Subcutaneous abdominal adipose tissue (tissue), 5 donors: ENCODE data around the gene ARVCF.
A peak's percentile ranks its signal among the peaks of the same experiment; 100 is the strongest.

Experiments used
- H3K27ac ChIP-seq: one replicate; pipeline ENCODE4 v1.7.0; 2013; ENCODE audit warnings: low read depth, mild to moderate bottlenecking, inconsistent platforms, low read length, moderate library complexity
- H3K27me3 ChIP-seq, 5 donors: one replicate each; pipeline ENCODE4 v1.7.0; 2013; ENCODE audit warnings: low read length in 5 of 5, inconsistent platforms in 1 of 5; ENCODE audit not compliant: control insufficient read depth in 5 of 5, insufficient read depth in 4 of 5
- H3K36me3 ChIP-seq, 5 donors: one replicate each; pipeline ENCODE4 v1.7.0; 2013; ENCODE audit warnings: low read length in 5 of 5; ENCODE audit not compliant: control insufficient read depth in 5 of 5, insufficient read depth in 5 of 5
- H3K4me1 ChIP-seq, 5 donors: one replicate each; pipeline ENCODE4 v1.7.0; 2013; ENCODE audit warnings: low read length in 5 of 5, mild to moderate bottlenecking in 3 of 5, moderate library complexity in 1 of 5; ENCODE audit not compliant: control insufficient read depth in 5 of 5, insufficient read depth in 5 of 5
- H3K4me3 ChIP-seq, 5 donors: one replicate each; pipeline ENCODE4 v1.7.0; 2013; ENCODE audit warnings: low read length in 5 of 5, low read depth in 1 of 5
- H3K9ac ChIP-seq, 5 donors: one replicate each; pipeline ENCODE4 v1.7.0; 2013; ENCODE audit warnings: low read length in 5 of 5, mild to moderate bottlenecking in 4 of 5, moderate library complexity in 3 of 5
- H3K9me3 ChIP-seq, 5 donors: one replicate each; pipeline ENCODE4 v1.7.0; 2013; ENCODE audit warnings: low read length in 5 of 5; ENCODE audit not compliant: control insufficient read depth in 5 of 5
- donor health status: healthy.
- donor health status: healthy.
- donor health status: healthy.
- donor health status: healthy.
- donor health status: healthy.

The ARVCF gene

DNA sequence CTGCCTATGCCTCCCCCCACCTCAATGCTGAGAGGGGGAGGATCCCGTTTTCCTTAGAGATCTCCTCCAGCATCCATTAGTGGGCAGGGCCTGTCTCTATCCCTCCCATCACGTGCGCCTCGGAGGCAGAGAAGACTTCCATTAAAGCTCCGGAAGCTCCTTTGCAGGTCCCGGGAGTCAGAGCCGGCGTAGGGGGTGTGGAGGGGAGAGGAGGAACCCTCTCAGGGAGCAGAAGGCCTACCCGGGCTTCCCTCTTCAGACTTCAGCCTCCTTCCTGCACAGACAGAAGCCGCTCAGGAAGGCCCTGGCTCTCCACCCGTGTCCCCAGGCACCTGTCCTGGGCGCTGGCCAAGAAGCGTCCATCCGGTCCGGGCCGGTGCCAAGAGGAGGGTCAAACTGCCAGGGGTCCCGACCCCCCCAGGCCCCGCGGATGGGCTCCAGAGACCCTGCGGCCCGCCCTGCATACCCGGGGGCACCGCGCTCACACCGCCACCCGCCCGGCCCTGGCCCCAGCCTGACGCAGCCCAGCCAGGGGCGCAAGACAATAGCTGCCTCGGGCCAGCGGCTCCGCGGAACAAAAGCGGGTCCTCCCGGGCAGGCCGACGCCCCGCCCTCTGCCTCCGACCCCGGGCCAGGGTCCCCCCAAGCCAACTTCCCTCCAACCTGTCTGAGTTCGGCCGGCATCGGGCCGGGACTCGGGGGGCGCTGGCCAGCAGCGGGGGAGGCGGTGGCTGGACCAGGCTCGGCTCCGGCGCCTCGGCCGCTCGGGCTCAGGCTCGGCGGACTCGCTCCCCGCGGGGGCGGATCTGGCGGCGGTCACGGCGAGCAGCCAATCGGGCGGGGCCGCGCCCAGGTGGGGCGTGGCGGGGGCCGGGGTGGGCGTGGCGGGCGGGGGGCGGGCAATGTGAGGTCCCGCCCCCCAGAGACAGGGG is 29.9 kb downstream of the ARVCF start:
- H3K4me3 ChIP-seq, result peak overlapping the region; percentile 66 to 78 (median 71)
- peaks cover 3 to 63% (median 36%) of the 10 kb centered on the region in 5 donors for H3K4me1 ChIP-seq
- no peak overlapping the region for H3K27ac ChIP-seq
- H3K36me3 ChIP-seq, result peaks cover 0 to 4% (median 2%) of the 10 kb centered on the region in 5 donors
- peak overlapping the region in 4 of 5 donors; percentile 62 to 77 (median 70) for H3K9ac ChIP-seq
- H3K9me3 ChIP-seq, result no peaks in the 10 kb centered on the region
- no peaks in the 10 kb centered on the region for H3K27me3 ChIP-seq

DNA sequence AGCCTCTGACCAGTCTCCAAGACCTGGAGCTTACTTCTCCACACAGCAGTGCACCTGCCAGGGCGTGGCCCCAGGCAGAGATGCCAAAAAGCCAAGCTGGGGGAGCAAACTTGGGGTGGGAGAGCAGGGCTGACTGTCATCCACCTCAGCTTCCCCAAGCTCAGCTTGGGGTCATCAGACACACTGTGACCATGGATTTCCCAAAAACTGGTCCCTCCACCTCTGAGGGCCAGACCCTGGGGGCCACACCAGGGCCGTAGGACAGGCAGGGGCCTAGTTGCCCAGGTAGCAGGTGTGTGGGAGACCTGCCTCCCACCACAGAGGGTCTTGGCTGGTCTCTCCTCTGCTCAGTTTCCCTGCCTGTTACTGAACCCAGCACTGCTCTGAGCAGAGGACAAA is 30.6 kb downstream of the ARVCF start:
- Histone ChIP-seq H3K4me3 (peak overlapping the region; percentile 66 to 78 (median 71)), H3K9me3 (no peaks in the 10 kb centered on the region), H3K9ac (peak overlapping the region; percentile 4 to 77 (median 65)), H3K27me3 (no peaks in the 10 kb centered on the region), H3K4me1 (peaks cover 3 to 56% (median 30%) of the 10 kb centered on the region in 5 donors), H3K36me3 (peaks cover 0 to 9% (median 7%) of the 10 kb centered on the region in 5 donors), H3K27ac (no peak overlapping the region)

DNA sequence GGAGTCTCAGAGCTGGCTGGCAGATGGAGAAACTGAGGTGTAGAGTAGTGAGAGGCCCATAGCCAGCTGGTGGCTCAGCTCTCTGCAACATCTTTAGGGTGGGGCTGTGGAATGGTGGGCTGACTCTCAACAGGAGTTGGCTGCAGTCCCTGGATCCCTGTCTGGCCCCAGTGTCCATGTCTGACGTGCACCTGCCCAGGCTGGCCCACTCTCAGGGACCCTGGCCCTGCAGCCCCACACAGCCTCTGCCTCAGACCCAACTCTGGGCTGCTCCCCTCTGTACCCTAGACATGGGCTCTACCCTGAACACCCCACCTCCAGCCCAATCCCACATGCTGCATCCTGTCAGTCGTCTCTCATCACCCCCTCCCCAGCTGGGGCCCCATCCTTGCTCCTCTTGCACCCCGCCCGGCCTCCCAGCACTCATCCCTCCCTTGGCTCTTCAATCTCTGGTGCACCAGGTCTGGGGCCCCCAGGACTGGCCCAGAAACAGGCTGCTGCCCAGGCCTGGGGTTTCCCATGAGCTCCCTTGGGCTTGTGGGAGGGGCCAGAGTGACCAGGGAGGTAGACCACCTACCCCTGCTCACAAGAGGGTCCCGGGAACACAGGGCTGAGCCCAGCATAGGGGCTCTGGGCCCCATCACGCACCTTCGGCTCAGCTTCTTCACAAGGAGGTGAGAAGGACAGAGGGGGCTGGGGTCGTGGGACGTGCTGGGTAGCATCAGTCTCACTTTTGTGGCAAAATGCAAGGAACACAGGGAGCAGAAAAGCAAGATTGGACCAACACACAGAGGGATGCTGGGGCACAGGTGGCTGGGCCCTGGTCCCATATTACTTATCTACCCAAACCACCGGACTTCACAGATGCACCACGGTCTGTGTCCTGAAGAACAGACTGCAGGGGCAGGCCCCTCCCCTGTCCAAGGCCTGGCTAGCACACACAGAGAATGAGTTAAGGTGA is 31.5 kb downstream of the ARVCF start:
- Histone ChIP-seq H3K27ac (no peak overlapping the region), H3K4me3 (peak overlapping the region in 2 of 5 donors; percentile 69 to 71), H3K4me1 (peaks cover 3 to 48% (median 23%) of the 10 kb centered on the region in 5 donors), H3K36me3 (peaks cover 0 to 18% (median 15%) of the 10 kb centered on the region in 5 donors), H3K9me3 (no peaks in the 10 kb centered on the region), H3K27me3 (no peaks in the 10 kb centered on the region), H3K9ac (no peak overlapping the region)

DNA sequence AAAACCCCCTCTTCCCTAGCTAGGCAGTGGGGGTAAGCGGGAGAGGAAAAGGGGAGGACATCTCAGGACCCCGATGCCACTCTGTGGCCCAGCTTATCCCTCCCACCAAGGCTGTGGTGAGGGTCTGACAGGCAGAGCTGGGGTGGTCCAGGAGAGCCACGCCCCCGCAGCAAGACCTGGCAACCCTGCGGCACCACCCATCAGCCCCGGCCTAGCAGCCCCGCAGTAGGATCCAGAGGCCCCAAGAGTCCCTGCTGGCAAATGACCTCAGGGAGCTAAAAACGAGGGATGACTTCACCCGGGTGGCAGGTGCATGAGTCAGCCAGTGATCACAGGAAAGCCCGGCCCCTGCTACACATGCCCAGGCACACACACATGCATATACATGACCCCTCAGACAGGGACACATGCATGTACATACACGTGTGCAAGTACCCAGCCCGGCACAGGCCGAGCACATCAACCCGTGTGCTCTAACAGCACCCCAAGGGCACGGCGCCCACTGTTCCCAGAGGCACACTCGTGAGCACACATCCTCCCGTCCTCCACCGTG is 32.3 kb downstream of the ARVCF start:
- Histone ChIP-seq H3K4me3 (no peak overlapping the region), H3K9ac (peak overlapping the region in 1 of 5 donors; percentile 28)

DNA sequence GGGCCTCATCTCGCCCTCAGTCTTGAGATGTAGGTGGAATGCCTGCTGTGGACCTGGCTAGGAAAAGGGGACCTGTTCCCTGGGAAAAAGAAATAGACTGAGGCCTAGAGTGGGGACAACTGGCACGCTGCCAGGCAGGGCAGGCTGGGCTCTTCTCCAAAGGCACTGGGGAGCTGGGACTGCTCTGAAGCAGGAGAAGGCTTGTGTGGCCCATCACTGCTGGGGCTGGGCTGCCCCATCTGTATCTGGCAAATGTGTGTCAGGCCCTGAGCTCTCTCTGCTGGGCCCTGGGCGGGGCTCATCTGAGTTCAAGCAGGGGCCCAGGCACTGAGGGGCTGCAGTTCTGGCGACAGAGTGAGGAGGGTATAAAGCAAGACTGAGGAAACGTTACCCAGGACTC is 32.9 kb downstream of the ARVCF start:
- Histone ChIP-seq H3K4me3 (no peak overlapping the region), H3K27ac (no peak overlapping the region), H3K9me3 (no peaks in the 10 kb centered on the region), H3K4me1 (peaks cover 3 to 39% (median 23%) of the 10 kb centered on the region in 5 donors), H3K9ac (peak overlapping the region in 1 of 5 donors; percentile 28), H3K27me3 (no peaks in the 10 kb centered on the region), H3K36me3 (peaks cover 0 to 32% (median 26%) of the 10 kb centered on the region in 5 donors)

More for the DNA sequence above, 32.3 kb downstream of the ARVCF start:
- Histone ChIP-seq H3K9me3 (no peaks in the 10 kb centered on the region), H3K27ac (no peak overlapping the region), H3K4me1 (peaks cover 3 to 44% (median 23%) of the 10 kb centered on the region in 5 donors), H3K27me3 (no peaks in the 10 kb centered on the region), H3K36me3 (peaks cover 0 to 27% (median 21%) of the 10 kb centered on the region in 5 donors)

DNA sequence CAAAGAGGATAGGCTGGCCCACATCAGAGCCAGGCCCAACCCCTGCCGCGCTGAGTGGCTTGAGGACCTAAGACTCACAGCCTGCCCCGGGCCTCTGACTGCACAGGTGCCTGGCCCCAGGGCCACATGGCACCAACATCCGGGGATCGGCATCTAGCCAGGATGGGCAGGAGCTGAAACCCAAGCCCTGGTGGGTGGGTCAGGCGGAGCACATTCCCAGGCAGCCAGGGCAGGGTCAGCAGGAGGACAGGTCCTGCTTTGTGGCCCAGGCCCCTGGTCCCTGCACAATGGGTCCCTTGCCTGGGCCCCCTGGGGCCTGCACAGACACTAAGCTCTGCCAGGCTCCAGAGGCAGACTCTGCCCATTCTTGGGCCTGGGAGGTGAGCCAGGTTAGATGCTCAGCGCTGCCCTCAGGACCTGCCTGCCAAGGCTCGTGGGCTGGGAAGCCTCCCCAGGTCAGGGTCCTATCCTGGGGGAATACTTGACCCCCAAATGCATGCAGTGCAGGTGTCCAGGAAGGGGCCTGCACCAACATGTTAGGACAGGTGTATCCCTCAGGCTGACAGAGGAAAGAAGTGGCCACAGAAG is 33.5 kb downstream of the ARVCF start:
- Histone ChIP-seq H3K4me3 (no peak overlapping the region), H3K36me3 (peaks cover 0 to 39% (median 32%) of the 10 kb centered on the region in 5 donors), H3K9ac (no peak overlapping the region), H3K27ac (no peak overlapping the region), H3K4me1 (peaks cover 3 to 33% (median 23%) of the 10 kb centered on the region in 5 donors), H3K9me3 (no peaks in the 10 kb centered on the region), H3K27me3 (no peaks in the 10 kb centered on the region)

DNA sequence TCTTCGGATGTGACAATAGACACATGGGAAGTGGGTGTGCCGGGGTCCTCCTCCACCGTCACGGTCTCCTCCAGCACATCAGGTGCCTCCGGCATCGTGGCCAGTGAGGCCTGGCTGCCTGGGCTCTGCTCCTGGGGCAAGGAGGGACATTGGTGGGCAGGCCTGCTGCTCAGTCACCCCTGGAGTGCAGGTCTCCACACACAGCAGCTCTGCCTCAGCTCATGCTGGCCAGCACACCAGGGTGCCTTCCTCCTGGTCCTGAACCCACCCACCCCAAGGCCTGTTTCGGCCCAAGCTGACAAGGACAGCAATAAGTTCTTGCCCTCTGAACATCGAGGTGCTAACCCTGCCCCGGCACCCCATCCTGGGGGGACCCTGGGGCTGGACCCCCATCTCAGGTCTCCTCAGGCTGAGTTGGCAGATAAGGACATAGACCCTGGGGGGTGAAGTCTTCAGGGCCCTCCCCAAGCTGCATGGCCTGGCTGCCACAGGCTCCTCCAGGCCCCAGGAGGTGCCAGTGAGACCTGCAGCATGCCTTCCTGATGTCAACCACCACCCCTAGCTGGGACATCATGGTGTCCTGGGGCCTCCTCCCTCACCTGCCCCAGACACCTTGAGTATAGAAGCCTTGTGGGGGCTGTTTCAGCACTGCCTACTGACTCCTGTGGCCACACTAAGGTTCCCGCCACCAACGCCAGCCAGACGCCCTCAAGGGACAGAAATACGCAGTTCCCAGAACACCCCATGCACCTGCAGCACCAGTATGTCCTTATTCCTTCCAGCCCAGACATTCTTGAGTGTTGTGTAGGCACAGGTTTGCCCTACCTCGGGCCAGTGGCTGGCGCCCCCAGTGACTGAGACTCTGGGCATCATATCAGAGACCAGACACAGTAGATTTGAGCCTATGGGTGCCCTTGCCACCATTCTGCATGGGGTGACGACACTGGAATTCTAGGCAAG is 34.4 kb downstream of the ARVCF start:
- no peaks in the 10 kb centered on the region for H3K27me3 ChIP-seq
- H3K36me3 ChIP-seq, result peaks cover 0 to 45% (median 36%) of the 10 kb centered on the region in 5 donors
- peaks cover 3 to 24% (median 19%) of the 10 kb centered on the region in 5 donors for H3K4me1 ChIP-seq
- no peaks in the 10 kb centered on the region for H3K9me3 ChIP-seq
- no peak overlapping the region for H3K9ac ChIP-seq
- no peak overlapping the region for H3K27ac ChIP-seq
- no peak overlapping the region for H3K4me3 ChIP-seq

DNA sequence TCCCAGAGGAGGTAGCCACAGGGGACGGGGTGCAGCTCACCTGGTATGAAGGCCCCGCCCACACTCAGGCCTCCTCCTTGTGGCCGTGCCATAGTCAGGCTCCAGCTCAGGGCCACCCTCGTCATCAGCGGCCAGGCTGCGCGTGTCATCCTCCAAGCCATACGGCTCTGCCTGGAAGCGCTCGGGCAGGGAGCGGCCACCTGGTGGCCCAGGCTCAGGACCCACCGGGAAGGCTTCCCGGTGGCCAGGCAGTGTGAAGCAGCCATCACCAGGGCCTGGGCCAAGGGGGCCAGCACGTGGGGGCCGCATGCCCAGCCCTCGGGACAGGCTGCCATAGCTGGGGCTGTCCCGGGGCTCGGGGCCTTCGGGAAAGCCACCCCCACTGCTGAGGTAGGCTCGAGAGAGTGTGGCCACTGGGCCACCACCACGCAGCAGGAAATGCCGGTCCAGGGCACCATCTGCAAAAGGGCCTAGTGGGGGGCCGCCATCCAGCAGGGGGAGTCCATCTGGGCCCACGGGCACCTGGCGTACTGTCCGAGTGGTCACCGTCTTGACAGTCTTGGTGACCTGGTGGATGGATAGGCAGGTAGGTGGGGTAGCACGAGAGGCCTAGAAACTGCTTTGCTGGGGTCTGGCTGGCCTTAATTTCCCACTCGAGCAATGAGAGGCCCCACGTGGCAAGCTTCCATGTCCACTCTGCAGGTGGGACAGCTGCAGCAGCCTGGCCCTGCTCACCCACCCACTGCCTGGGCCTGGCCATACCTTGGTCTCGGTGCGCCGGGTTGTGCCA is 35.3 kb downstream of the ARVCF start:
- Histone ChIP-seq H3K4me3 (no peak overlapping the region), H3K27me3 (no peaks in the 10 kb centered on the region), H3K27ac (no peak overlapping the region), H3K36me3 (peaks cover 0 to 48% (median 36%) of the 10 kb centered on the region in 5 donors), H3K9me3 (no peaks in the 10 kb centered on the region), H3K9ac (no peak overlapping the region), H3K4me1 (peaks cover 3 to 18% (median 13%) of the 10 kb centered on the region in 5 donors)
